Hindlimb muscle (tissue), 1 donor: ENCODE measurements around the gene TTYH2. TPM values are rescaled to one million over a fixed set of nuclear protein-coding genes. Genes with fewer than 3 reads are reported as not detected.

Source experiments
- DNase-seq: peaks from one replicate; pipeline ENCODE4 v3.0.0-alpha.2; 2013
- polyA plus RNA-seq: library from polyadenylated mRNA; unstranded; fragments of 120-200 nt; gene quantifications from one replicate; pipeline ENCODE4 v1.2.1, GENCODE V29; 2013; ENCODE audit not compliant: insufficient read length

TTYH2 gene
- polyA plus RNA-seq, 1 donor, result 72.3 TPM

DNA sequence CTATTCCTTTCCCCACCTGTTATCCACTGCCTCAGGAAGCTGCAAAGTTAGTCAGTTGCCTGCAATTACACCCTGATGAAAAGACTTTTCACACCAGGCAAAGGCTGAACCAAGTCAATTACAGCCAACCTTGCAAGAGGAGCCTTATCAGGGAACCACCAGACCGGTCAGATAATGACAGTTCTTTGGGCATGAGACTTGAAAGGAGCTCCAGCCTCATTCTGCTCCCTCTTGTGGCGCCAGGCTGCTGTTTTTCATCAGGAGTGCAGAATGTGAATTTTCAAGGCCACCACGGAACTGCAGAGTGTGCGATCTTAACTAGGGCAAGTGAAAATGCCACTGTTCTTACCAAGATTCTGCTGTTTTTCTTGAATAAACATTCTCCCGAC lies 83.2 kb downstream of the TTYH2 start:
- peak; percentile 62 for DNase-seq

DNA sequence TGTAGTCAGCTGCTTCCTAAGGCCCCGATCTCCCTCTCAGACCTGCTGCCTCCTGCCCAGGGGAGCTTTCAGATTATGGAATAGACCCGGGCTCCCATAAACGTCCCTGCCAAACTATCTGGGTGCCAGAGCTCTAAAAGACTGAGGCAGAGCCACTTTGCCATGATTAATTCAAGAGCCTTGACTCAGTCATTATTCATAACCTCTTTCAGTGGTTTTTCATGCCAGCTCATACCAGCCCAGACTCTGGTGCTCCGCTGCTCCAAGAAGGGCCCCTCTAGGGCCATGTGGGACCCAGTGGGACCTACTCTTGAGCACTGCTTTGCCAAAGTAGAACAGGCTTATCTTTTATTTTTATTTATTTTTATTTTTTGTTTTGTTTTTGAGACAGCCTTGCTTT lies 84.6 kb downstream of the TTYH2 start:
- DNase-seq, result no peak

DNA sequence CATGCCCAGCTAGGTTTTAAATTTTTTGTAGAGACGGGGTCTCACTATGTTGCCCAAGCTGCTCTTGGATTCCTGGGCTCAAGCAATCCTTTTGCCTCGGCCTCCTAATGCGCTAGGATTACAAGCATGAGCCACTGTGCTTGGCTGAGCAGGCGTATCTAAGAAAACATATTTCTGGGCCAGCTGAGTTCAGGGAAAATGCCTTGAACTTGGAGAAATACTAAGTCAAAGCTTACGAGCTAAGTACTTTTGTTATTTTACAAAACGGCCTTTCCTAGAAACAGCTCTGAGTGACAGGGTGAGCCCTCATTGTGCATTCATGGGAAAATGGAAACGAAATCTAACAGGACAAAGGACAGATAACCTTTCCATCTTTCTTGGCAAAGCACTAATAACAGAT lies 85.4 kb downstream of the TTYH2 start:
- DNase-seq, result peak; percentile 24

DNA sequence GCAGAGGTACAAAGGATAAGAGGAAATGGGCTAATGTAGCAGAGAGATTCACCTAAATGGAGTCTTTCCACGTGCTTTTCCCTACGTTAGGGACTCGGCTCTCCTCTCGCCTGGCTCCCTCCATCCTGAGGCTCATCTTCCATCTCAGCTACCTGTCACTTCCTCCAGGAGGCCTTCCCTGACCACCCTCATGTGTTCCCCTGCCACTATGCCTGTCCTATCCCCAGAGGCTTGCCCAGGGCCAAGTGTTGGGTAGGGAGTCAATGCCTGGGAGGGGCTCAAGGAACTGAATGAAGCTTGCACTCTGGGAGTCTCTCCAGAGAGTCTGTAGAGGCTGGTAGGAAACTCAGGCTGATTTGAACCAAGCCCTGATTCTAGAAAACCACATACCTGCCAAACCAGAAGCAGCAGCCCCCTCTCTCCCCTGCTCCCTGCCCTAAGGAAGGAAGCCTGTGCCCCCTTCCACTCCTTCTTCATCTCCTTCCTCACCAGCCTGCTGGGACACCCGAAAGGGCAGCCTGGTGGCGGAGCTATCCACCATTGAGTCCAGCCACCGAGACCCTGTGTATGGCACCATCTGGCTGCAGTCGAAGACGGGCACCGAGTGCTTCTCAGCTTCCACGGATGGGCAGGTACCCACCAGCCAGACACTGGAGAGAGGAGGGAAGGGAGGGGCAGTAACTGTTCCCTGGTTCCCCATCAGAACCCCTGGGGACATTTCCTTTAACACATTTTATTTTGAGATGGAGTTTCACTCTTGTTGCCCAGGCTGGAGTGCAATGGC lies 86.0 kb downstream of the TTYH2 start:
- DNase-seq, result no peak

DNA sequence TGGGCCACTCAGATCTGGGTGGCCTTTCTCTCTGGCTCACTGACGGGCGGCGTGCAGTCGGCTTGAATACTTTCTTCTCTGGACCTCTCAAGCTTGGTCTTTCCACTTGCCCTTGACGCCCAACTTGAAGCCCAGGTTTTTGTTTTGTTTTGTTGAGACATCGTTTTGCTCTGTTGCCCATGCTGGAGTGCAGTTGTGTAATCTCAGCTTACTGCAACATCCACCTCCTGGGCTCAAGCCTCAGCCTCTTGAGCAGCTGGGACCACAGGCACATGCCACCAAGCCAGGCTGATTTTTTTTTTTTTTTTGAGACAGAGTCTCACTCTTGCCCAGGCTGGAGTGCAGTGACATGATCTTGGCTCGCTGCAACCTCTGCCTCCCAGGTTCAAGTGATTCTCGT lies 89.9 kb downstream of the TTYH2 start:
- DNase-seq, result no peak

DNA sequence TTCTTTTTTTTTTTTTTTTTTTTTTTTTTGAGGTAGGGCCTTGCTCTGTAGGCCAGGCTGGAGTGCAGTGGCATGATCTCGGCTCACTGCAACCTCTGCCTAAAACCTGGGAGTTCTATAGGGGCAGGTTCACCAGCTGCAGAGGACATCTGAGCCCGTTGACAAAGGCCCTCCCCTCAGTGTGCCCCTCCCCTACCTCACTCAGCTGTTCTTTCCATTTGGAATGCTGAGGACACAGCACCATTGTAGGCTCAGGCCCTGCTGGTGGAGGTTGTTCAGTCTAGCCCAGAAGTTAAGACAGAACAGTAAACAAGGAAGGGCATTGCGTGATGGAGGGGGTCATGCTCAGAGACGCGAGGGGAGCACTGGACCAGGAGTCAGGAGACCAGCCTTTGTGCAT lies 90.8 kb downstream of the TTYH2 start:
- no peak for DNase-seq

DNA sequence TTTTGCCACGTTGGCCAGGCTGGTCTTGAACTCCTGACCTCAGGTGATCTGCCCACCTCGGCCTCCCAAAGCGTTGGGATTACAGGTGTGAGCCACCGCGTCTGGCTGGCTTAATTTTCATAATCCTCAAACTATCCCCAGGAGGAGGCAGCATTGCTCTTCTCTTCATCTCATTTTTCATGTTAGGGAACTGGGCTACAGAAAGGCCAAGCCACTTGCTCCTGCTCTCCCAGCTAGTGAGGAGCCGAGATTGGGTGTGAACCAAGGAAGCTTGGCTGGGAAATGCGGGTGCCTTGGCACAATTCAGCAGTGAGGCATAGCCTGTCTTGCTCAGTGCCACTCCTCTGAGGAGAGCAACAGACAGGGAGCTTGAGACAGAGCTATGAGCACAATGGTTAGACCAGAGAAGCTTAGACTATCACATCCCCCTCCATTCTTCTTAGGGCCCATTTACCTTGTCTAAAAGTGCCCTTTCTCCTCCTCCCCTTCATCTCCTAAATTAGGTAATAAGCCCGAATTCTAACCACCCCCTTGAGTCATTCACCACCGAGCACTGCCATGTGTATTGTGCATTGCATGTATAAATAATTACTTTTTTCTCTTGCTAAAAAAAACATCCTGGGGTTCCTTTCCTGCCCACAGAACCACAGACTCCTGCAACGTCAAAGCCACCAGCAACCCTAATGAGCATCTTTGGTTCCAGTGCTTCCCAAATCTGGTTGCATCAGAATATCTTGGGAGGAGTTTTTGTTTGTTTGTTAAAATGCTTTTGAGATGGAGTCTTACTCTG lies 92.7 kb downstream of the TTYH2 start:
- DNase-seq, result no peak

DNA sequence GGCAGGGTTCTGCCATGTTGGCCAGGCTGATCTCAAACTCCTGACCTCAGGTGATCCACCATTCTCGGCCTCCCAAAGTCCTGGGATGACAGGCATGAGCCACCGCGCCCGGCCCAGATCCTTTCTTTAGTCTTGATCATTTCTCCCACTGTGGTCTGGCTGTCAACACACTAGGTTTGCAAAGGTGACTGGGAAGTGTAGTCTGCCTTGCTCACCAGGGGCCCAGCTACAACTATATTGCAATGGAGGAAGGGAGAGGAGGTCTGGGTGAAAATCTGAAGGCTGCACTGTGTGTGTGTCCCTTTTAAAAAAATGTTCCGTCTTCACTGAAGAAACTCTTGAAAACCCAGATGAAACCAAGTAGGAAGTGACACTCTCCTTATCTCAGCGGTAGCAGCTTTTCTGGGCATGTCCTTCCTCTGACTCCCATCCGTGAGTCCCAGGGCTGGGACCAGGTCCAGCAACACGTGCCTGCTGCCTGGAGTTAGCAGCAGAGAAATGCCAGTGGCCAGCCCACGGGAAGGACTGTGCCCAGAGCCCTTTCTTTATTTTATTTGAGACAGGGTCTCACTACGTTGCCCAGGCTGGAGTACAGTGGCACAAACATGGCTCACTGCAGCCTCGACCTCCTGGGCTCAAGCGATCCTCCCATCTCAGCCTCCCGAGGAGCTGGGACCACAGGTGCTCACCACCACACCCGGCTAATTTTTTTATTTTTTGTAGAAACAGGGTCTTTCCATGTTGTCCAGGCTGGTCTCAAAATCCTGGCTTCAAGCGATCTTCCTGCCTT lies 94.8 kb downstream of the TTYH2 start:
- DNase-seq, result no peak

DNA sequence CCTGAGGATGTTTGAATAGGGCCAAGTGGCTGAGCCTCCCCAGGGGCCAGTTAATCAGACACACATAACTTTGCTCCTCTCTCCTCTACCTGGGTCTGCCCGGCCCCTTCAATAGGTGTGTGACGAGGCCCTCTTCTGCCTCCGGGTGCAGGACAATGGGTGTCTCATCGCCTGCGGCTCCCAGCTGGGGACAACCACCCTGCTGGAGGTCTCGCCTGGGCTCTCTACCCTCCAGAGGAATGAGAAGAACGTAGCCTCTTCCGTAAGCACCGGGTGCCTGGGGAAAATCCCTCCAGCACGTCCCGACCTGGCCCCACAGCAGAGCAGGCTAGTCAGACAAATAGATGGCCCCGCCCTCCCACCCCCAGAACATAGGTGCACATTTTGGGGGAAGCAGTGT lies 96.5 kb downstream of the TTYH2 start:
- no peak for DNase-seq

Other genes starting within 250 kb of the TTYH2 start
- 1,766 TPM for gene RPL38, start 9.9 kb upstream of the TTYH2 start, polyA plus RNA-seq
- gene DNAI2, start 60.7 kb downstream of the TTYH2 start, polyA plus RNA-seq, result not detected
- gene KIF19, start 112.7 kb downstream of the TTYH2 start, polyA plus RNA-seq, result 2.0 TPM
- 0.18 TPM for gene BTBD17, start 148.3 kb downstream of the TTYH2 start, polyA plus RNA-seq
- 0.44 TPM for gene GPR142, start 153.9 kb downstream of the TTYH2 start, polyA plus RNA-seq
- 46.6 TPM for gene GPRC5C, start 218.5 kb downstream of the TTYH2 start, polyA plus RNA-seq